HCT116 (cell line): ENCODE measurements around the gene KLHL2. TPM values are rescaled to one million over a fixed set of nuclear protein-coding genes. Genes with fewer than 3 reads are reported as not detected.

ENCODE experiments used
- ATAC-seq: fragments of 200-7000 bp; cut with Tn5 transposase; 2 replicates; pipeline ENCODE4 v1.9.1; 2020; ENCODE audit warnings: mild to moderate bottlenecking, moderate library complexity
- BruUV-seq: library from RNA; stranded (reverse); fragments of 400-500 nt; replicated peaks from 2 replicates; lab custom pipeline; 2021; lab: Mats Ljungman, UMichigan
- CTCF ChIA-PET: fragments of 300-600 bp; sonication (Branson Sonifier 250); formaldehyde crosslinking; loops from one replicate; lab custom pipeline; 2021; ENCODE audit warnings: antibody characterized with exemption; lab: Charles Lee
- POLR2A ChIA-PET: fragments of 300-600, 350-600 bp; sonication (Branson Sonifier 250); formaldehyde crosslinking; loops from one replicate; lab custom pipeline; 2021; ENCODE audit warnings: antibody characterized with exemption; lab: Charles Lee
- RAD21 ChIA-PET, 2 experiments: fragments of 300-600 bp; sonication (Branson Sonifier 250); formaldehyde crosslinking; loops; one replicate each; lab custom pipeline; 2023; ENCODE audit warnings: low total read pairs in 2 of 2; ENCODE audit not compliant: uncharacterized antibody in 2 of 2, unreplicated experiment in 2 of 2, low non-redundant PET in 1 of 2; lab: Charles Lee
- DNase-seq: peaks from one replicate; pipeline ENCODE4 v3.0.0-alpha.2; 2010; ENCODE audit warnings: low read depth, low spot score
- H2AFZ ChIP-seq: fragments of 200-600 bp; shearing (Covaris generic), sonication (generic); 2 replicates; pipeline ENCODE4 v1.6.1; 2017; ENCODE audit warnings: low read depth, mixed run types, mixed read lengths, antibody characterized with exemption, low read length; ENCODE audit not compliant: poor library complexity, severe bottlenecking
- H3K27ac ChIP-seq: 2 replicates; pipeline ENCODE4 v1.5.1; 2012; ENCODE audit warnings: low read depth, low read length
- H3K27me3 ChIP-seq: fragments of 200-600 bp; sonication (generic); 2 replicates; pipeline ENCODE4 v1.6.1; 2016; ENCODE audit warnings: mixed run types, low read length, mixed read lengths; ENCODE audit not compliant: insufficient read depth
- H3K36me3 ChIP-seq, 2 experiments: fragments of 200-500 bp in 1 of 2; fragments of 200-600 bp in 1 of 2; sonication (Bioruptor generic) in 1 of 2; sonication (generic) in 1 of 2; 2 replicates each; pipeline versions ENCODE4 v1.5.1 to v1.6.1; 2014 to 2016; ENCODE audit warnings: low read length in 2 of 2, inconsistent platforms in 1 of 2, mixed read lengths in 1 of 2, mixed run types in 1 of 2; ENCODE audit not compliant: insufficient read depth in 2 of 2, control insufficient read depth in 1 of 2
- H3K4me1 ChIP-seq, 2 experiments: fragments of 200-600 bp in 1 of 2; sonication (generic) in 1 of 2; 2 replicates each; pipeline versions ENCODE4 v1.5.1 to v1.6.1; 2012 to 2017; ENCODE audit warnings: low read length in 2 of 2, inconsistent platforms in 1 of 2, mild to moderate bottlenecking in 1 of 2, mixed read lengths in 1 of 2, mixed run types in 1 of 2, moderate library complexity in 1 of 2; ENCODE audit not compliant: insufficient read depth in 2 of 2, control insufficient read depth in 1 of 2
- H3K4me2 ChIP-seq: fragments of 200-600 bp; sonication (generic); 2 replicates; pipeline ENCODE4 v1.6.1; 2017; ENCODE audit warnings: mixed run types, low read length, mixed read lengths
- H3K4me3 ChIP-seq, 2 experiments: fragments of 200-600 bp in 1 of 2; sonication (generic) in 1 of 2; replicated peaks in 1 of 2; 2 replicates each; pipeline ENCODE4 v1.5.1; 2011 to 2016; ENCODE audit warnings: low read length in 2 of 2, control low read depth in 1 of 2, low read depth in 1 of 2, mild to moderate bottlenecking in 1 of 2, mixed read lengths in 1 of 2, mixed run types in 1 of 2
- H3K79me2 ChIP-seq: fragments of 200-600 bp; sonication (generic); 2 replicates; pipeline ENCODE4 v1.6.1; 2017; ENCODE audit warnings: mild to moderate bottlenecking, mixed run types, low read length, moderate library complexity, mixed read lengths; ENCODE audit not compliant: insufficient read depth
- H3K9ac ChIP-seq: fragments of 200-600 bp; sonication (generic); 2 replicates; pipeline ENCODE4 v1.6.1; 2016; ENCODE audit warnings: low read length, mixed read lengths
- H3K9me2 ChIP-seq: fragments of 200-600 bp; sonication (generic), shearing (Covaris generic); 2 replicates; pipeline ENCODE4 v1.6.1; 2017; ENCODE audit warnings: mixed run types, mild to moderate bottlenecking, moderate library complexity; ENCODE audit not compliant: insufficient read depth
- H3K9me3 ChIP-seq, 2 experiments: fragments of 200-500 bp in 1 of 2; fragments of 200-600 bp in 1 of 2; sonication (Bioruptor generic) in 1 of 2; sonication (generic) in 1 of 2; 2 replicates each; pipeline ENCODE4 v1.6.1; 2014 to 2017; ENCODE audit warnings: low read length in 2 of 2, mixed read lengths in 2 of 2, inconsistent platforms in 1 of 2, low read depth in 1 of 2, mild to moderate bottlenecking in 1 of 2, mixed run types in 1 of 2, moderate library complexity in 1 of 2; ENCODE audit not compliant: control insufficient read depth in 1 of 2, insufficient read depth in 1 of 2
- H4K20me1 ChIP-seq: fragments of 200-600 bp; sonication (generic), shearing (Covaris generic); 2 replicates; pipeline ENCODE4 v1.6.1; 2017; ENCODE audit warnings: mixed run types, mild to moderate bottlenecking, moderate library complexity; ENCODE audit not compliant: insufficient read depth
- EZH2 ChIP-seq: fragments of 200-600 bp; sonication (generic); IDR thresholded peaks from 2 replicates; pipeline ENCODE4 v1.6.1; 2017; ENCODE audit warnings: antibody characterized with exemption, mixed run types
- FOSL1 ChIP-seq: IDR thresholded peaks from 2 replicates; pipeline ENCODE4 v1.6.1; 2012; ENCODE audit warnings: low read depth
- JUND ChIP-seq: IDR thresholded peaks from 2 replicates; pipeline ENCODE4 v1.6.1; 2012
- MAX ChIP-seq: IDR thresholded peaks from 2 replicates; pipeline ENCODE4 v1.6.1; 2012
- RAD21 ChIP-seq: IDR thresholded peaks from 2 replicates; pipeline ENCODE4 v1.6.1; 2012; ENCODE audit warnings: low read depth, mild to moderate bottlenecking
- TCF7L2 ChIP-seq: IDR thresholded peaks from 2 replicates; pipeline ENCODE4 v1.7.0; 2011; ENCODE audit warnings: borderline replicate concordance, inconsistent platforms; ENCODE audit not compliant: insufficient read depth, insufficient read length; ENCODE audit errors: extremely low read depth
- intact Hi-C: fragments of 100-400 bp; cut with micrococcal nuclease; formaldehyde crosslinking; loops from 2 replicates; pipeline ENCODE4 v1.10.0; 2022
- total RNA-seq: library from RNA; stranded (reverse); gene quantifications from one replicate; pipeline ENCODE4 v1.2.1, GENCODE V29; 2021; ENCODE audit not compliant: unreplicated experiment
- TF ChIP-seq, protein P1 (sequence below), 3 experiments: fragments of 200-600 bp in 1 of 3; sonication (generic) in 1 of 3; IDR thresholded peaks in 2 of 3; conservative IDR thresholded peaks in 1 of 3; 2 replicates each; pipeline ENCODE4 v1.5.1; 2012 to 2017; ENCODE audit warnings: low read depth in 2 of 3, low read length in 2 of 3, antibody characterized with exemption in 1 of 3, borderline replicate concordance in 1 of 3, control low read depth in 1 of 3, mild to moderate bottlenecking in 1 of 3, mixed read lengths in 1 of 3, mixed run types in 1 of 3, moderate library complexity in 1 of 3; ENCODE audit not compliant: insufficient read depth in 1 of 3

Gene KLHL2
- total RNA-seq, 1 experiment from 2014 or later: 24.6 TPM

DNA sequence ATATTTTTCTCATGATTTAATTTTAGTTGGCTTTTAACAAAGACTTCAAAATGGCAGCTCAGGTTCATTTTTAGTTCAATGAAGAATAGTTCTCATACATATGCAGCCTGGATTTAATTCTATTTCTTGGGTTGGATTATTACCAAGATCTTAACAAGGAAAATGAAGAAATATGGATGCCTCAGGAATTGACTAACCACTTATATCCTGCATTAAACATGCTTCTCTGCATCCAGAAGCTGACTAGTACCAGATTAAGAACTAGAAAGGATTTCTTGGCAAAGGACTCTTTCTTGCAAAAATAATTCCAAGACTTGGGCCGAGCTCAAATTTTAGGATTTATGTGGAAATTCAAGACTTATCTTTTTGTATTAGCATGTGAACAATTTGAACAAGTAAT, 5.6 kb upstream of the KLHL2 start (continued):
- no peak for TF ChIP-seq TCF7L2
- no peak for TF ChIP-seq EZH2

- intact Hi-C loops: no loop called here
- no peak overlapping the region for H3K4me3 ChIP-seq
- no peak overlapping the region for H3K27ac ChIP-seq
- BruUV-seq: no TSS peak
- H3K79me2 ChIP-seq: peaks cover 11% of the 10 kb centered on the region
- ChIA-PET CTCF (no interaction called here), RAD21 (no interaction called here), POLR2A (no interaction called here)
- no peaks in the 10 kb centered on the region for H3K9me2 ChIP-seq
- no peak for ATAC-seq
- no peaks in the 10 kb centered on the region for H4K20me1 ChIP-seq
- TF ChIP-seq MAX (no peak), RAD21 (no peak)
- no peaks in the 10 kb centered on the region for H3K9me3 ChIP-seq
- no peak for DNase-seq
- no peak overlapping the region for H3K9ac ChIP-seq
- no peaks in the 10 kb centered on the region for H3K36me3 ChIP-seq
- H3K27me3 ChIP-seq: no peaks in the 10 kb centered on the region
- no peak overlapping the region for H2AFZ ChIP-seq
- H3K4me1 ChIP-seq: peaks cover 10 to 38% of the 10 kb centered on the region in 2 experiments
- H3K4me2 ChIP-seq: peak overlapping the region; percentile 30; the same call in 1 of the 2 replicates
Observed at GRCh38 chr4:165203541-165204461, 3.6 kb upstream of the KLHL2 start.

- intact Hi-C loops: no loop called here
- H2AFZ ChIP-seq: no peak overlapping the region
- H3K27me3 ChIP-seq: no peaks in the 10 kb centered on the region
- no peaks in the 10 kb centered on the region for H3K36me3 ChIP-seq
- no peak overlapping the region for H3K9ac ChIP-seq
- ATAC-seq: no peak
- H3K9me2 ChIP-seq: no peaks in the 10 kb centered on the region
- no TSS peak for BruUV-seq
- ChIA-PET POLR2A (no interaction called here), RAD21 (no interaction called here), CTCF (no interaction called here)
- DNase-seq: no peak
- TF ChIP-seq, protein P1, sequence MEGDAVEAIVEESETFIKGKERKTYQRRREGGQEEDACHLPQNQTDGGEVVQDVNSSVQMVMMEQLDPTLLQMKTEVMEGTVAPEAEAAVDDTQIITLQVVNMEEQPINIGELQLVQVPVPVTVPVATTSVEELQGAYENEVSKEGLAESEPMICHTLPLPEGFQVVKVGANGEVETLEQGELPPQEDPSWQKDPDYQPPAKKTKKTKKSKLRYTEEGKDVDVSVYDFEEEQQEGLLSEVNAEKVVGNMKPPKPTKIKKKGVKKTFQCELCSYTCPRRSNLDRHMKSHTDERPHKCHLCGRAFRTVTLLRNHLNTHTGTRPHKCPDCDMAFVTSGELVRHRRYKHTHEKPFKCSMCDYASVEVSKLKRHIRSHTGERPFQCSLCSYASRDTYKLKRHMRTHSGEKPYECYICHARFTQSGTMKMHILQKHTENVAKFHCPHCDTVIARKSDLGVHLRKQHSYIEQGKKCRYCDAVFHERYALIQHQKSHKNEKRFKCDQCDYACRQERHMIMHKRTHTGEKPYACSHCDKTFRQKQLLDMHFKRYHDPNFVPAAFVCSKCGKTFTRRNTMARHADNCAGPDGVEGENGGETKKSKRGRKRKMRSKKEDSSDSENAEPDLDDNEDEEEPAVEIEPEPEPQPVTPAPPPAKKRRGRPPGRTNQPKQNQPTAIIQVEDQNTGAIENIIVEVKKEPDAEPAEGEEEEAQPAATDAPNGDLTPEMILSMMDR (IDR thresholded peaks at IDR 0.05 in 2 of 3, conservative IDR thresholded peaks at IDR 0.05 in 1 of 3; ENCODE audit: borderline replicate concordance in 1 of 3, insufficient read depth in 1 of 3, low read depth in 2 of 3, low read length in 2 of 3): no peak
- TF ChIP-seq FOSL1: peak; percentile 53; the same call in 1 of the 2 replicates
- peak; percentile 32; the same call in 1 of the 2 replicates for TF ChIP-seq JUND
- H4K20me1 ChIP-seq: no peaks in the 10 kb centered on the region
- peaks cover 12 to 39% of the 10 kb centered on the region in 2 experiments for H3K4me1 ChIP-seq
- no peaks in the 10 kb centered on the region for H3K9me3 ChIP-seq
- H3K27ac ChIP-seq: no peak overlapping the region
- no peak overlapping the region for H3K4me3 ChIP-seq
- peaks cover 18% of the 10 kb centered on the region for H3K79me2 ChIP-seq
- peak overlapping the region; percentile 30 for H3K4me2 ChIP-seq
Observed at GRCh38 chr4:165204462-165204830, 2.9 kb upstream of the KLHL2 start.
